ENCODE measurements around the gene ACSL5. TPM values are rescaled to one million over a fixed set of nuclear protein-coding genes. Genes with fewer than 3 reads are reported as not detected.

Gene ACSL5
- total RNA-seq, 1 donor from 2014 or later, result 81.1 TPM

GRCh38 chr10:112345743-112346142 is 28.2 kb upstream of the ACSL5 start:
- ATAC-seq (no peak), DNase-seq (no peak)
- intact Hi-C loops (cut with DNase I), result no loop called here
- no peak for TF ChIP-seq CTCF (IDR thresholded peaks at IDR 0.05)
- Histone ChIP-seq H3K4me3 (no peak overlapping the region), H3K27me3 (ENCODE audit: low read depth) (no peaks in the 10 kb centered on the region), H3K36me3 (no peaks in the 10 kb centered on the region), H3K9me3 (no peaks in the 10 kb centered on the region), H3K4me1 (no peaks in the 10 kb centered on the region), H3K27ac (no peak overlapping the region)

- intact Hi-C loops (cut with DNase I), result no loop called here
Observed at GRCh38 chr10:112346774-112347173, 27.1 kb upstream of the ACSL5 start.

GRCh38 chr10:112347709-112348671 is 25.9 kb upstream of the ACSL5 start:
- intact Hi-C loops (cut with DNase I), result no loop called here
- DNase-seq, result no peak
- no peaks in the 10 kb centered on the region for H3K36me3 ChIP-seq
- no peak for ATAC-seq
- no peaks in the 10 kb centered on the region for H3K9me3 ChIP-seq
- H3K4me1 ChIP-seq, result no peaks in the 10 kb centered on the region
- no peak for TF ChIP-seq CTCF (IDR thresholded peaks at IDR 0.05)
- no peaks in the 10 kb centered on the region for H3K27me3 ChIP-seq (ENCODE audit: low read depth)
- no peak overlapping the region for H3K4me3 ChIP-seq
- H3K27ac ChIP-seq, result no peak overlapping the region

More at GRCh38 chr10:112346774-112347173, 27.1 kb upstream of the ACSL5 start:
- no peak for TF ChIP-seq CTCF (IDR thresholded peaks at IDR 0.05)
- no peaks in the 10 kb centered on the region for H3K9me3 ChIP-seq
- H3K36me3 ChIP-seq, result no peaks in the 10 kb centered on the region
- DNase-seq, result no peak
- ATAC-seq, result no peak
- H3K4me1 ChIP-seq, result no peaks in the 10 kb centered on the region
- no peak overlapping the region for H3K27ac ChIP-seq
- no peaks in the 10 kb centered on the region for H3K27me3 ChIP-seq (ENCODE audit: low read depth)
- no peak overlapping the region for H3K4me3 ChIP-seq

GRCh38 chr10:112348759-112349158 is 25.2 kb upstream of the ACSL5 start:
- no peaks in the 10 kb centered on the region for H3K4me1 ChIP-seq
- no peak overlapping the region for H3K4me3 ChIP-seq
- no peaks in the 10 kb centered on the region for H3K27me3 ChIP-seq (ENCODE audit: low read depth)
- no peak overlapping the region for H3K27ac ChIP-seq
- H3K9me3 ChIP-seq, result no peaks in the 10 kb centered on the region
- ATAC-seq (no peak), DNase-seq (no peak)
- intact Hi-C loops (cut with DNase I), result no loop called here
- no peaks in the 10 kb centered on the region for H3K36me3 ChIP-seq
- TF ChIP-seq CTCF (IDR thresholded peaks at IDR 0.05), result no peak

GRCh38 chr10:112349521-112350085 is 24.3 kb upstream of the ACSL5 start:
- ATAC-seq (peak in 1 of 2 donors; percentile 17), DNase-seq (no peak)
- Histone ChIP-seq H3K4me3 (no peak overlapping the region), H3K36me3 (no peaks in the 10 kb centered on the region), H3K4me1 (no peaks in the 10 kb centered on the region), H3K27me3 (ENCODE audit: low read depth) (no peaks in the 10 kb centered on the region), H3K9me3 (no peaks in the 10 kb centered on the region), H3K27ac (no peak overlapping the region)
- no peak for TF ChIP-seq CTCF (IDR thresholded peaks at IDR 0.05)
- intact Hi-C loops (cut with DNase I), result no loop called here
